NOMO-1 (cell line): ENCODE results near the gene SDC3.

Experiments used
- DNase-seq, 2 experiments: peaks; one replicate each; lab custom pipeline; 2025; ENCODE audit not compliant: unreplicated experiment in 2 of 2; lab: John Stamatoyannopoulos, UW

The SDC3 gene

GRCh38 chr1:30855686-30856259 lies 52.8 kb downstream of the SDC3 start:
- no peak for DNase-seq

GRCh38 chr1:30853350-30853749 lies 55.2 kb downstream of the SDC3 start:
- no peak for DNase-seq

- DNase-seq: no peak
Observed at GRCh38 chr1:30852026-30852425, 56.5 kb downstream of the SDC3 start.

DNA sequence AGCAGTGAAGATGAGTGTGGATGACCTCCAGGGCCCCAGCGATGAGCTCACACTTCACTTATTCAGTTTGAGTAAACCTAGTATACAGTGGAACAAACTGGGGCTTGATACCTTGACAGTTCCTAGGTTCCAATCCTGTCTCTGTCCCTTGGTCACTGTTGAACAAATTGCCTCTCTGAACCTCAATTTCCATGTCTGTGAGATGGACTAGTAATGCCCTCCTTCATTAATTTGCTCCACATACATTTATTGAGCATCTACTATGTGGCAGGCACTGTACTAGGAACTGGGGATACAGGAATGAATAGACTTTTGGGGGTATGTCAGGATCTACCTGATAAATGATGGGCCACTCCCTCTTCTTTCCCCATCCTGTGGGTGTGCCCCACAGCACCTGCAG lies 57.3 kb downstream of the SDC3 start:
- no peak for DNase-seq

- no peak for DNase-seq
Observed at GRCh38 chr1:30850607-30851006, 58.0 kb downstream of the SDC3 start.

- no peak for DNase-seq
Observed at GRCh38 chr1:30848130-30848529, 60.4 kb downstream of the SDC3 start.

- DNase-seq: no peak
Observed at GRCh38 chr1:30847358-30847972, 61.1 kb downstream of the SDC3 start.

GRCh38 chr1:30846587-30846986 lies 62.0 kb downstream of the SDC3 start:
- DNase-seq: no peak

DNA sequence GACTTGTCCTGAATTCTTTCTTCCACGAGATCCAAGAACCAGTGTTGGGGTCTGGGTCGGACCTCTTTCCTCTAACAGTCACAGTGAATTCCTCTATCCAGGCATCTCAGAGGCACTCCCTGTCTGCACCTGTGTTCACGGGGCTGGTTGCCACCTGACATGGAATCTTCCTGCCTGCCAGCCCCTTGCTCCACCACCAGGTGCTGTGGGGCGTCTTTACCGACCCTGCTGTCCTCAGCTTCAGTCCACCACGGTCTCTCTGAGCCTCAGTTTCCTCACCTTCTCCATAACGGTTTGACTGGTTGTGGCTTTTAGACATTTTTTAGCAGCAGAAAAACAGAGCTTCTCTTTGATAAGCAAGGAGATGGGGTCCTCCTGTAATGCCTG lies 62.7 kb downstream of the SDC3 start:
- no peak for DNase-seq

GRCh38 chr1:30845237-30845903 lies 63.2 kb downstream of the SDC3 start:
- no peak for DNase-seq

- DNase-seq: no peak
Observed at GRCh38 chr1:30844631-30845030, 63.9 kb downstream of the SDC3 start.

DNA sequence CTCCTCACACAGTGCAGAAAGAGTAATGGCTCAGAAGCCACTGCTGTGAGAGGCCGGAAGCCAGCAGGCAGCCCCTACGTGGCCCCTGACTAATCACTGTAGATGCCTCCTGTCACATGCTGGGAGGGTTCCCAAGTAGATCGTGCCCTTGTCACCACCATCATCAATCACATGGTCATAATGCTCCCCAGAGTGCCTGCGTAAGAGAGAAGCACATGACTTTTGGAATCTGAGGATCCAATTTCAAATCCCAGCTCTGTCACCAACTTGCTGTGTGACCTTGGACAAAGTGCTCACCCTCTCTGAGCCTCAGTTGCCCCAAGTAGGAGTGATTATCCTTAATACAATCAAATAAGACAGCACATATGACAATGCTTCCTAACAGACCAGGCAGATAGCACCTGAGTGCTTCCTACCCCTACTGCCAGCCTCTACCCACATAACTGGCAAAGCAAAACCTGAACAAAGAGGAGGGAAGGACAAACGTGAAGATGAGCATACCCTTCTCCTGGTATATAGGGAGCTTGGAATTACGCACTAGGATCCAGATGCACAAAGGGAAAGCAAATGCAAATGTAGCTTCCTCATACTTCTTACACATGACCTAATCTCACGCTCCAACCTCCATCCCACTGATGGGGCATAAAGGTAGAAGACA lies 65.7 kb downstream of the SDC3 start:
- DNase-seq: no peak

DNA sequence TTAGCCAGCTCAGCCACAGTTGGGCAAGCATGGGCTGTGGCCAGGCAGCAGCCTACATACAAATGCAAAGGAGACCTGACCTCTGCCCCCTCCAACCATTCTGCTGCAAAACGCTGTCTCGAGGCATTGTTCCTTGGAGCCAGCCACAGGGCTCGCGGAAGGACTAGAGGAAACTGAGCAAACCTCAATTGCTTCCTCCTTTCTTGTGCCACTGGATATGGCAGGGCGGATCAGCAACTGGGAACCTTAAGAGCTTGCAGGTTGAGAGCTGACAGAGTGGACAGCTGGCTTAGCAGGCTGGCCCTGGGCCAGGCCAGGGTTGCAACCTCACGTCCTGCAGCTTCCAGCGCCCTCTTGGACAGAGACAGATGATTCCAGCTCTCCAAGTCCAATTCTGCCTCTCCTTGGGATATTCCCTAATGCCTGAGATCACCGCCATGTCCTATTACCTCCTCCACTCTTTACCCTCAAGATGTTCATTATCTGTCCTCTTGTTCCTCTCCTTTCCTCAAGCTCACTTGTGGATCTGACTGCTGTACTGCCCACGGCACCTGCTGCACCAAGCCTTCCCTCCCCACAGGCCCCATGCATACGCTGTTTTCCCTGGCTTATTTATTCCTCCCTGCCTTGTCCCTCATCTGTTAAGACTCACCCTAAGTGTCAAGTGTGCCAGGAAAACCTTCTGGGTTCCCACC lies 67.5 kb downstream of the SDC3 start:
- DNase-seq: peak; percentile 70 to 71

DNA sequence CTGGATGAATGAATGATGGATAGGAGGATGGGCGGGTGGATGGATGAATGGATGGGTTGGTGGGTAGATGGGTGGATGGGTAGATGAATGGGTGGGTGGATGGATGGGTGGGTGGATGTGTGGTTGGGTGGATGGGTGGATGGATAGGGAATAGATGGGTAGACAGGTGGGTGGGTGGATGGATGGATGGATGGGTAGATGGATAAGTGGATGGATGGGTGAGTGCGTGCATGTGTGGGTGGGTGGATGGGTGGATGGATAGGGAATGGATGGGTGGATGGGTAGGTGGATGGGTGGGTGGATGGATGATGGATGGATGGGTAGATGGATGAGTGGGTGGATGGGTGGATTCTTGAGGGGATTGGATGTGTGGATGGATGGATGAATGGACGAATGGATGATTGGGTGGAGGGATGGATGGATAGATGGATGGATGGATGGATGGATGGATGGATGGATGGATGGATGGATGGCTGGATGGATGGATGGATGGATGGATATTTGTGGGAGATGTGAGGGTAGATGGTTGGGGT lies 68.7 kb downstream of the SDC3 start:
- DNase-seq: no peak

- DNase-seq: no peak
Observed at GRCh38 chr1:30838996-30839395, 69.6 kb downstream of the SDC3 start.

DNA sequence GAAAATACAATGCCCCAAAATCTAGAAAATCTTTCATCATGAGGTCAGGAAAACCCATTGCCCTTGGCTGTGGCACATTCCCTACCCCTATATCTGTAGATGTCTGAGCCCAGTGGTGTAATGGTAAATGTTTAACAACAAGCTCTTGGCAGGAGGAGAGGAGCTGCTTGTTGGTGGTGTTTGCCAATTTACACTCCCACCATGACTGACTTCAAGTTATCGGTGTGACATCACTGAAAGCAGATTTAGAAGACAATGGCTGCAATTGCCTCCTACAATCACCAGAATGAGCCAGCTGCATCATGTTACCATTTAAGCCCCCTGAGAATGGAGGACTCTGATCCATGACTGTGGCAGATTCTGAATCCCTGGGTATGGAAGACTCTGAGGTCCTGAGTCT lies 70.9 kb downstream of the SDC3 start:
- DNase-seq: no peak

DNA sequence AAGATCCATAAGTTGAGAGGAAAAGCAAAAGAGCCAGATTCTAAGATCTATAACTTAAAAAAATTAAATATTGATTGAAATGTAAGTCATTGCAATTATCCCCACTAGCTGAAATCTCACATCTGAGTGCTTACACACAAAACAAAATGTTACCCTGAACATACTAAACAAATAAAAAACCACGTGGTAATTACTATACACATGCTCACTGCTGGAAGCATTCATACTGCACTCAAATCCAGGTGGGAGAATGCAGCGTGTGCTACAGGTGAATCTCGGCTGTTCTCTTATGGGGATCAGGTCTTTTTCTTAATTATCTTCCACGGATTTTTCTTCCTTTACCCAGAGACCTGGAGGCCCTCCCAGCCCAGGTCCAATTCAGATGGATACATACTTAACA lies 74.3 kb downstream of the SDC3 start:
- DNase-seq: no peak

DNA sequence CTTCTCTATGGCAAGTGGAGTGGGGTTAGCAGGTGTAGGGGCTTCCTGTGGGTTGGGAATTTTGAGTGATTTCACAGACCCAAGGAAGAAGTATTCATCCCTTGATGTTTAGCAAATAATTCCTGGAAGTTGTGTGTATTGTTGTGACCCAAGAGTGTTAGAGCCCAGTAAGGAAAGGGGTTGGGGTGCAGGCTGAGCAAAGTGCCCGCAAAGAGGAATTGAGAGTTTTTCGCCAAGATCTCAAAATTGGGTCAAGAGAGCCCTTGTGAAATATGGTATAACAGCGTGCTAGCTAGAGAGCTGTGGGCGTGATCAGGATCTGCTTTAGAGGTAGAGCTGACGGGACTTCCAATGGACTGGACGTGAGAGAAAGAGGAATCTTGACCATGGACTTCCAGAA lies 78.0 kb downstream of the SDC3 start:
- DNase-seq: peak; percentile 71 to 88

GRCh38 chr1:30829889-30830288 lies 78.7 kb downstream of the SDC3 start:
- DNase-seq: no peak

- DNase-seq: no peak
Observed at GRCh38 chr1:30824736-30825429, 83.7 kb downstream of the SDC3 start.
